Measurements from ENCODE around the gene KCNQ1.

- TF ChIP-seq POLR2AphosphoS5 (IDR thresholded peaks at IDR 0.05; ENCODE audit: low read depth, low read length) = no peak
- no peak for TF ChIP-seq TAF1 (IDR thresholded peaks at IDR 0.05; ENCODE audit: low read depth, low read length)
- TF ChIP-seq POLR2A (IDR thresholded peaks at IDR 0.05; ENCODE audit: low read depth, low read length) = no peak
- TF ChIP-seq SPI1 (IDR thresholded peaks at IDR 0.05; ENCODE audit: low read depth, low read length) = no peak
- no peak for TF ChIP-seq POU2F2 (IDR thresholded peaks at IDR 0.05; ENCODE audit: low read depth, low read length)
- no peak for TF ChIP-seq PAX5 (IDR thresholded peaks at IDR 0.05; ENCODE audit: insufficient read depth, low read length, severe bottlenecking)
These were observed 79.8 kb downstream of the KCNQ1 start for GRCh38 chr11:2524446-2525165.

Data from GM12891 (cell line).